Measurements from ENCODE around the gene TRAPPC3. TPM values are rescaled to one million over a fixed set of nuclear protein-coding genes. Genes with fewer than 3 reads are reported as not detected.
A peak's percentile ranks its signal among the peaks of the same experiment; 100 is the strongest.

TRAPPC3 gene
- total RNA-seq, 1 donor from 2014 or later = 52.0 TPM

GRCh38 chr1:36132029-36132428, 17.3 kb downstream of the TRAPPC3 start:
- Histone ChIP-seq H3K27me3 (no peaks in the 10 kb centered on the region), H3K4me3 (no peak overlapping the region), H3K9me3 (no peaks in the 10 kb centered on the region), H3K4me1 (peaks cover 8 to 27% of the 10 kb centered on the region in 2 donors), H3K36me3 (no peaks in the 10 kb centered on the region), H3K27ac (no peak overlapping the region)
- DNase-seq (ENCODE audit: low spot score in 2 of 2) = no peak
- no peak for TF ChIP-seq CTCF (IDR thresholded peaks at IDR 0.05)
- intact Hi-C loops (cut with DNase I) = loop anchor here (2.0 kb wide), 1 partner anchor 17 kb away; no protein-coding TSS in a partner anchor

- no peaks in the 10 kb centered on the region for H3K27me3 ChIP-seq
- no peak for DNase-seq (ENCODE audit: low spot score in 2 of 2)
- H3K36me3 ChIP-seq = no peaks in the 10 kb centered on the region
- intact Hi-C loops (cut with DNase I) = no loop called here
- no peak overlapping the region for H3K4me3 ChIP-seq
- H3K4me1 ChIP-seq = peaks cover 4 to 11% of the 10 kb centered on the region in 2 donors
- H3K9me3 ChIP-seq = no peaks in the 10 kb centered on the region
- no peak for TF ChIP-seq CTCF (IDR thresholded peaks at IDR 0.05)
- no peak overlapping the region for H3K27ac ChIP-seq
These were observed 20.4 kb downstream of the TRAPPC3 start for GRCh38 chr1:36128905-36129206.

- Histone ChIP-seq H3K9me3 (no peaks in the 10 kb centered on the region), H3K4me1 (peaks cover 4 to 11% of the 10 kb centered on the region in 2 donors), H3K4me3 (no peak overlapping the region), H3K36me3 (no peaks in the 10 kb centered on the region), H3K27ac (no peak overlapping the region), H3K27me3 (no peaks in the 10 kb centered on the region)
- no peak for TF ChIP-seq CTCF (IDR thresholded peaks at IDR 0.05)
- DNase-seq (ENCODE audit: low spot score in 2 of 2) = no peak
- intact Hi-C loops (cut with DNase I) = no loop called here
These were observed 21.0 kb downstream of the TRAPPC3 start for GRCh38 chr1:36128126-36128904.

- peaks cover 4 to 11% of the 10 kb centered on the region in 2 donors for H3K4me1 ChIP-seq
- H3K9me3 ChIP-seq = no peaks in the 10 kb centered on the region
- no peak for DNase-seq (ENCODE audit: low spot score in 2 of 2)
- no peak overlapping the region for H3K4me3 ChIP-seq
- H3K27me3 ChIP-seq = no peaks in the 10 kb centered on the region
- TF ChIP-seq CTCF (IDR thresholded peaks at IDR 0.05) = no peak
- no peak overlapping the region for H3K27ac ChIP-seq
- no peaks in the 10 kb centered on the region for H3K36me3 ChIP-seq
- intact Hi-C loops (cut with DNase I) = no loop called here
These were observed 22.3 kb downstream of the TRAPPC3 start for GRCh38 chr1:36126797-36127500.

- intact Hi-C loops (cut with DNase I) = no loop called here
- Histone ChIP-seq H3K36me3 (no peaks in the 10 kb centered on the region), H3K27me3 (no peaks in the 10 kb centered on the region), H3K9me3 (no peaks in the 10 kb centered on the region), H3K4me1 (peaks cover 4 to 11% of the 10 kb centered on the region in 2 donors), H3K27ac (no peak overlapping the region), H3K4me3 (peak overlapping the region in 1 of 2 donors; percentile 88)
- no peak for TF ChIP-seq CTCF (IDR thresholded peaks at IDR 0.05)
- DNase-seq (ENCODE audit: low spot score in 2 of 2) = no peak
These were observed 23.1 kb downstream of the TRAPPC3 start for GRCh38 chr1:36126005-36126716.
